Midbrain (tissue), 1 donor: Measurements from ENCODE around the gene CD302.
"Not testable (repeated sequence)": the region's sequence is repeated elsewhere in the genome, so short reads cannot be mapped to it uniquely, and the experiment has no call there.

Source experiments
- DNase-seq: peaks from one replicate; lab custom pipeline; 2025; lab: John Stamatoyannopoulos, UW

Gene CD302, protein sequence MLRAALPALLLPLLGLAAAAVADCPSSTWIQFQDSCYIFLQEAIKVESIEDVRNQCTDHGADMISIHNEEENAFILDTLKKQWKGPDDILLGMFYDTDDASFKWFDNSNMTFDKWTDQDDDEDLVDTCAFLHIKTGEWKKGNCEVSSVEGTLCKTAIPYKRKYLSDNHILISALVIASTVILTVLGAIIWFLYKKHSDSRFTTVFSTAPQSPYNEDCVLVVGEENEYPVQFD

DNA sequence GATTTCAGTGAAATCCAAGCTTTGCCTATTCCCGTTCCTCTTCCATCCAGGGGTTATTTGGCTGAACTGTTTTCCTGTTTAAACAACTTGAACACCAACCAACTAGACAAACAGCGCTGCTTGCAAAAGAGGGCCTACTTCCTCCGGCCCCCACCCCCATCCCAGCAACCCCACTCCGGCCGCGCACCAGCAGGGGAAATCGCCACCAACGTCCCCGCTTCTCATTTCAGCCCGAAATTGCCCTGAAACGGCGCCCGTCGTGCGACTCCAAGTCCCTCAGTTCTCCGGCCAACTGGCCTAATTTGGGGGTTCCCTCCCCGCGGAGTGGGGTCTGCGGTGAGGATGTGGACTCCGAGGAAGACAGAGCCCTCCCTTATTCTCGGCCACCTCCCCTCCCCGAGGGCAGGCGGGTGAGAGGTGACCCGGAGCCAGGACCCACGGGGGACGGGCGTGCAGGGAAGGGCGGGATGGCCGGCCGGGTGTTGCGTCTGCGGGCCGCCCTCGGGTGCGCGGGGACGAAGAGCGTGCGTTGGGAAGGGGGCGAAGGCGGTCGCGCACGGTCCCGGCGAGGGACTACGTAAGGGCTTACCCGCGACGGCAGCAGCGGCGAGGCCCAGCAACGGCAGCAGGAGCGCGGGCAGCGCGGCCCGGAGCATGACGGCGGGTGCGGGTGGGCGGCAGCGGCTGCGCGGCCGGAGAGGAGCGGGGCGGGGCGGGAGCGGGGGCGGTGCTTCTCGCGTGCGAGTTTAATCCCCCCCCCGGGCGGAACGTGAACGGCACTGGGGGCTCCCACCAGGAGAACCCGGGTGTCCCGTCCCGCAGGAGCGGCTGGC is at the start of gene CD302:
Gene CD302, minus strand, starts transcription at position 666 of the 833 bp plus-strand sequence. Its CDS starts 10 bp downstream, at position 656.
- DNase-seq, result peak; percentile 39

DNA sequence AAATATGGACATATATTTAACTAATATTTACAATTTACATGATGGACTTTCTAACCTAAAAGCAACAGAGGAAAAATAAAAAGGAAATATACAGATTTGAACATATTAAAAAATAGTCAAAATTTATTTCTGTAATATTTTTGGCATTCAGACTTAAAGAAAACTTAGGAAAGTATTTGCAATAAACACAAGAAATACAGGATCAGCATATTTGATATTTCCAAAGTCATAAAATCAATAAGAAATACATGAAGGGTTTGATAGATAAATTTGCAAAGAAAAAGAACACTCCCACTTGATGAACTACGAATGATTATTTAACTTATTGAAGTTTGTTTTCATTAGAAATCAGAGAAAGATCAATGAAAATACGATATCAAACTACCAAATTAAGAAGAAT is 48.6 kb upstream of the CD302 start:
- DNase-seq, result no peak

DNA sequence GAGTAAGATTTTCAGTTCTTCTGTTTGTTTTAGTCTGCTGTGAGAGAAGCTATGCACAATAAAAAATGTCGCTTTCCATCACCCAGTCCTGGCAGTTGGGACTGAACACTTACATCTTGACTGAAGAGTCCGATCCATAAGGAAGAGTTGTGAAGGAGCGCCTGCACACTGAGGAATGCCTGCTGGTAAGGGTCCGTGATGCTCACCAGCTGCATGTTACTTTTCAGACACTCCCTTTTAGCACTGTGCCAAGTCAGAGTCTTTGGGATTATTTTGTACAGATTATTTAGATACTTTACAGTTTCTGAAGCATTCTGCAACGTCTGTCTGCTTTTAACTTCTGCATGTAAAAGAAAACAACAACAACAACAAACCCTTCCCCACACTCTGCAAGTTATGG is 42.6 kb upstream of the CD302 start:
- DNase-seq, result no peak

DNA sequence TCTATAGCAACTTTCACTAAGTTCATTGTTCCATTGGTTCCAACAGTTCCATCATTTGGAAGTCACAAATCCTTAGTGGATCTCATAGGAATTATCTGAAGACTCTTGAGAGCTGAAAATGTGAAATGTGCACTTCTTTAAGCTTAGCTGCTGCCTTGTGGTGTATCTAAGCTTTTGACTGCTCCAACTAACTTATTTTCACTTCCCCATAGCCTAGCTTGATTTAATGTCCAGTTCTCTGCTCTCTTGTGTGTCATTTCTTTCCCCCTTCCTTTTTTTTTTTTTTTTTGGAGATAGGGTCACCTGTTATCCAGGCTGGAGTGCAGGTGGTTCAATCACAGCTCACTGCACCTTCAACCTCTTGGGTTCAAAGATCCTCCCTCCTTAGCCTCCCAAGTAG is 34.9 kb upstream of the CD302 start:
- DNase-seq, result peak; percentile 8

DNA sequence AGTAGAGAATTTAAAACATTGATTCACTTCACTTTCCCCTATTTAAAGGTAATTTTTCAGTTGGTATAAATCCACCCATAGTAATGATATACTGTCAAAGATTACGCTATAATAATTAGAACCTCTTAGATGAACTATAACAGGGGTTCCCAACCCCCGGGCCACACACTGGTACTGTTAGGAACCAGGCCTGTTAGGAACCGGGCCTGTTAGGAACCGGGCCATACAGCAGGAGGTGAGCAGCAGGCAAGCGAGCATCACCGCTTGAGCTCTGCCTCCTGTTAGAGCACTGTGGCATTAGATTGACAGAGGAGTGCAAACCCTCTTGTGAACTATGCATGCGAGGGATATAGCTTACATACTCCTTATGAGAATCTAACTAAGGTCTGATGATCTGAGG is 34.0 kb upstream of the CD302 start:
- DNase-seq, result no peak

DNA sequence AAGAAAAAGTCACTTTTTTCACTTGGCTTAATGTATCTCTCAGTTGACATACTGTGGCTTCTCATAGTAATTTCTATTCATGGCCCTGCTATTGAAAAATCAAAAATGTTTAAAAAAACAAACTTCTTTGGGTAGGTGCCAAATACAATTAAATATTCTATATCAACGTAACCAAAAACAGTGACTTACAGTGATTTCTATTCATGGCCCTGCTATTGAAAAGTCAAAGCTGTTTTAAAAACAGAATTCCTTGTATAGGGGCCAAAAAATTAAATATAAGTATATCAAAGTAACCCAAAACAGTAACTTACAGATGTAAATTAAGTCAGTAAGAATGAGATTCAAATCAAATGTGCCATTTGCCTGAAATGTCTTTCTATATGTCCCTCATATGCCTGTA is 31.4 kb upstream of the CD302 start:
- no peak for DNase-seq

DNA sequence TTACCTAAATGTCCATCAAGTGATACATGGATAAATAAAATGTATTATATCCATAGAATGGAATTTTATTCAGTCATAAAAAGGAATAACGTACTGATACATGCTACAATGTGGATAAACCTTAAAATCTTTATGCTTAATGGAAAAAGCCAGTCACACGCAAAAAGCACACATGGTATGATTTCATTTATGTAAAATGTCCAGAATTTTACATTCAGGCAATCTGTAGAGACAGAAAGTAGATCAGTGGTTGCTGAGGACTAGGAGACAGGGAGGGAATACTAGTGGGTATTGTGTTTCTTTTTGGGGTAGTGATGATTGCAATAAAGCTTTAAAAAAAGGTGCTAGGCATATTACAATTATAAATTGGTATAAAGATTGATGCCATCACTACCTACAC is 30.7 kb upstream of the CD302 start:
- DNase-seq, result no peak

DNA sequence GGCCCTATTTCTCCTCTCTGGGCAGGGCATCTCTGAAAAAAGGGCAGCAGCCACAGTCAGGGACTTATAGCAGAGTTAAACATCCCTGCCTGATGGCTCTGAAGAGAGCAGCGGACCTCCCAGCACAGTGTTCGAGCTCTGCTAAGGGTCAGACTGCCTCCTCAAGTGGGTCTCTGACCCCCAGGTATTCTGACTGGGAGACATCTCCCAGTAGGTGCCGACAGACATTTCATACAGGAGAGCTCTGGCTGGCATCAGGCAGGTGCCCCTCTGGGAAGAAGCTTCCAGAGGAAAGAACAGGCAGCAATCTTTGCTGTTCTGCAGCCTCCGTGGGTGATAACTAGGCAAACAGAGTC is 24.4 kb upstream of the CD302 start:
- not testable (repeated sequence) for DNase-seq

DNA sequence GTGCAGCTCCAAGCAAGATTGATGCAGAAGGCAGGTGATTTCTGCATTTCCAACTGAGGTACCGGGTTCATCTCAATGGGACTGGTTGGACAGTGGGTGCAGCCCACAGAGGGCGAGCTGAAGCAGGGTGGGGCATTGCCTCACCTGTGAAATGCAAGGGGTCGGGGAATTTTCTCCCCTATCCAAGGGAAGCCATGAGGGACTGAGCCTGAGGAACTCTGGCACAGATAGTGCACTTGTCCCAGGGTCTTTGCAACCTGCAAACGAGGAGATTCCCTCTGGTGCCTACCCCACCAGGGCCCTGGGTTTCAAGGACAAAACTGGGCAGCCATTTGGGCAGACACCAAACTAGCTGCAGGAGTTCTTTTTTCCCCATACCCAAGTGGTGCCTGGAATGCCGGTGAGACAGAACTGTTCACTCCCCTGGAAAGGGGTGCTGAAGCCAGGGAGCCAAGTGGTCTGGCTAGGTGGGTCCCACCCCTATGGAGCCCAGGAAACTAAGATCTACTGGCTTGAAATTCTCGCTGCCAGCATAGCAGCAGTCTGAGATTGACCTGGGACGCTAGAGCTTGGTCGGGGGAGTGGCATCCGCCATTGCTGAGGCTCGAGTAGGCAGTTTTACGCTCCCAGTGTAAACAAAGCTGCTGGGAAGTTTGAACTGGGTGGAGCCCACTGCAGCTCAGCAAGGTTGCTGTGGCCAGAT is 23.9 kb upstream of the CD302 start:
- DNase-seq, result not testable (repeated sequence)

DNA sequence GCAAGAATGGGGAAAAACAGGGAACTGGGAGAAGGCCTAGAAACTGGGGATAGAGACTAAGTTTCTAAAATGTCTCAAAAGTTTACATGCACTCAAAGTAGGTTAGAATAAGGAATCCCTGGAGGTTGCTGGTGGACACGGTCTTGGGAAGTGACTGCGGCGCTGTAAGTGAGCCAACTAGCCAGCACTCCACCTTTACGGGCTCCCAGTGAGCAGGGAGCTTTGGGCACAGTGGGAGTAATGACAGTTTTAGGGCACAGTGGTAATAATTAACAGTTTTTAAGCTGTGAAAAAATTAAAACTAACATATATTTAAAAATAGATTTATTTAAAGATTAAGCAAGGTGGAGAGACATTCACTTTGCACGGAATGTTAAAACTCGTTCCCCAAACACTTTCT is 20.9 kb upstream of the CD302 start:
- DNase-seq, result no peak

DNA sequence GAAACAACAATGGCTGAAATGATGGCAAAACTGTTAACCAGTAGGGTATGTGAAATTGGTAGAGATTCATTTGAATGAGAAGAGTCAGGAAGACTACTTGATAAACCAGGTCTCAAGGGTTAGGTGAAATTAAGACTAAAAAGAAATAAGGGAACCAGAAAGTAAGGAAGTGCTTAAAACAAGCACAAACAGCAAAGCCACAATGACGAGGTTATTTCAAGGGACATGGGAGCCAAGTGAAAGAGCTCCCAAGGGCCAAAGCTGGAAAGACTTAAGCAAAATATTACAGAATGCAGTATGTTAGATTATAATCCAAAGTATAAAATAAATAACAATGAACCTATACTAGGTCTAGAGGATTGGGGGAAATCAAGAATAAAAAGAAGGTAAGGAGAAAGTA is 19.3 kb upstream of the CD302 start:
- no peak for DNase-seq

DNA sequence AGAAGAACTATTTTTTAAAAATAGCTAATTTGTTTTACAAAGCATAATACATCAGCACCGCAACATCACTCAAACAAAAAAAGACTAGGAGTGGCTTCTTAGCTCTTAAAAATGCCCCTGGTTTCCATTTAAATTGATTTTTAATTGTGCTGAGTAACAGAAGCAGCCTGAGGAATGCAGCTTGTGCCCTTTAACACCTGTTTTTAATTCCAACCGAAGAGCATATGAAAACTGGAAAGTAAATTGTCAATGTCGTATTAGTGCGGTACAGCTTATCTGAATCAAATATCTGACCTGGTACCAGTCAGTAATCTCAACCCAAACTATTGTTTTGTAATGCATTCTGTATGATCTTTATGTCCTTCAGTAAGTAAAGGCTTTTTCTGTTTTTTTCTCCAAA is 13.2 kb upstream of the CD302 start:
- DNase-seq, result no peak

DNA sequence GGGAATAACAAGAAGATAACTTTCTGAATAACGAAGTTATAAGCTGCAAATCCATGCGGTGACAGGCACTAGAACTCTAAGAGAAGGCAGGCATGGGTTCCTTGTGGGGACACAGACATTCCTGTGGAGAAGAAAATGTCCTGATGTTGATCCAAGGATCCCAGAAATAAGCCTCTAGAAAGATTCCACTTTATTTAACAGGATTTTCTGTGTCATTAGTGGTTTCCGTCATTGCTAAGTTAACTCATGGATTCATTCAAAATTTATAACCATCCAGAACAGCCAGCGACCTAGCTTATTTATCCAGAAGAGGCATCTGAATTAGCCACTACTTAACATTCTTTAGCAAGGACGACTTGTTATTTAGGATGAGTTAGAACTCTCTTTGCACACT is 10.0 kb upstream of the CD302 start:
- no peak for DNase-seq

DNA sequence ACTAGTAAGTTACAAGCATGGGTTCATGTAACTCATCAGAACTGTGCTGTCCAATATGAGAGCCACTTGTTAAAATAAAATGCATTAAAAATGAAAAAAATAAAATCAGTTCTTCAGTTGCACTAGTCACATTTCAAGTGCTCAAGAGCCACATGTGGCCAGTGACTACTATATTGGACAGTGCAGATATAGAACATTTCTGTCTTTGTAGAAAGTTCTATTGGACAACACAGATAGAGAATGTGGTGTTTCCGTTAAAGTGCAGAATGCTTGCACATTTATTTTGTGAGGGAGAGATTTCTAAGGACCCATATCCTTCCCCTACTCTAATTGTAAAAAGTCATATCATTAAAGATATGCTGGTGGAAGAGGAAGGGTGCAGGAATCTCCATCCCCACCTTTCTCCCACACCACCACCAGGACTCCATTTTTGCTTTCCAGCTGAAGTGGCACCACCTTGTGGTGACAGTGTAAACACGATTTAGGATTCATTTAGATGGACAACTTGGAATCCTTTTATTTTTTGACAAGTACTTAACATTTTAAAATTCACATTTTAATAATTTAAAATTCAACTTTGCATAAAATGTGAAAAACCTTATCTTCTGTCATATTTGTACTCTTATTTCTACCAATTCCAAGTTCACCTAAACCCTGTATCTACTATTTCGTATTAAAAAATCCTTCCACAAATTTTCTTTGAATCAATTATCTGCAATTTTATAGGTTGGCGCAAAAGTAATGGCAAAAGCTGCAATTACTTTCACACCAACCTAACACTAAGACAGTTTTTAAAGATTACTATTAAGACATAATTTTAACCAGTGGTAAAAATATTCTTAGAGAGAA is 9.4 kb upstream of the CD302 start:
- peak; percentile 46 for DNase-seq

DNA sequence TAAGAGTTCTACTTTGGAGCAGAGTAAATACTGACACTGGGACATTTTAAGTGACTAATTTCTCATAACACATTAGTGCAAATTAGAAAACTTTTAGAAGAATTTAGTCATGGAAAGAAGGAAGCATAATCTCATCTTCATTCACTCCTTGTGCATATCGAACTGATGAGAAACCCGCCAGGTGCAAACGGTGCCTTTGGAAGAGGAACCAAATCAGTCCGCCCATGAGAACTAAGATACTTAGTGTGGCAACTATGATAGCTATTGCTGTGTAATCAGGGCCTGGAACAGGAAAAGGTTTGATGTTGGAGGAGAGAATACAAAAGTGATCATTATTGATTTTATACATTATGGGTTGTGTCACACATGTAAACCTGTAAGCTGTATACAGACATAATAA is 6.9 kb upstream of the CD302 start:
- DNase-seq, result no peak

DNA sequence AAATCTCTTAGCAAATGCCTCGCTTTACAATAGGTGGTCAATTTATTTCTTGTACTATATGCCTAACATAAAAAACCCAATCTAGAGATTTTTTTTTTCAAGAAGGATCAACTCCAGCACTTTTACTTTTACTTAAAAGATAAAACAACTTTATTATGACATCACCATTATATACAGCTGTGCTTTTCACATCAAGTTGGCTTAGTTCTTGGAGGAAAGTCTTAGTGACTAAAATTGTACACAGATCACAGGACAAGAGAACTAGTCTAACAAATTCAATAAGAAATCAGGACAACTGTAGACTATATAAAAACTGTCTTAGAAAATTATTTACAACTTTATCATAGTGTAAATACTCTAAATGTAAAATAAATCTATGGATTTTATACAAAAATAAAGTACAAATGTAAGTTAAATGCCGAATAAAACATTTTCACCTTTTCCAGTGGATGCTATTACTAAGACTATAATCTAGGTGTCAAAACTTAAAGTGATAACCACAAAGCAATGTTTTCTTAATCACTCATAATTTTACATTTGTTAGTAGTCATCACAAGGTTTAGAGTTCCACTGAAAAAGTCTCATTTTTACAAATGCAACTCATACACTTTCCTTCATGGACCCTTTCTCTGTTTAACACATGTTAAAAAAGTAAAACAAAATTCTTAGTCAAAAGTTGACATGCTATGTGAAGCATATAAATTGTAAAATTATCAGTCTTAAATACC is 5.4 kb upstream of the CD302 start:
- no peak for DNase-seq

DNA sequence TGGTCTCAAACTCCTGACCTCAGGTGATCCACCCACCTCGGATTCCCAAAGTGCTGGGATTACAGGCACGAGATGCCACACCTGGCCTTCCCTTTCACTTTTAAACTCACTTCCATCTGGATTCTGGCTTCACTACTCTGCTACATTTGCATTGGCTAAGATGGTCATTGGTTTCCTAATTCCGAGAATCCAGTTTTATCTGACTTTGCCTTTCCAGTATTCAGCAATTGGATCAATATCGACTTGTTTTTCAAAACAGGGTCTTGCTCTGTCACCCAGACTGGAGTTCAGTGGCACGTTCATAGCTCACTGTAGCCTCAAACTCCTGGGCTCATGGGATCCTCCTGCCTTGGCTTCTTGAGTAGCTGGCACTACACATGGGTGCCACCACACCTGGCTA is 4.7 kb upstream of the CD302 start:
- DNase-seq, result no peak

DNA sequence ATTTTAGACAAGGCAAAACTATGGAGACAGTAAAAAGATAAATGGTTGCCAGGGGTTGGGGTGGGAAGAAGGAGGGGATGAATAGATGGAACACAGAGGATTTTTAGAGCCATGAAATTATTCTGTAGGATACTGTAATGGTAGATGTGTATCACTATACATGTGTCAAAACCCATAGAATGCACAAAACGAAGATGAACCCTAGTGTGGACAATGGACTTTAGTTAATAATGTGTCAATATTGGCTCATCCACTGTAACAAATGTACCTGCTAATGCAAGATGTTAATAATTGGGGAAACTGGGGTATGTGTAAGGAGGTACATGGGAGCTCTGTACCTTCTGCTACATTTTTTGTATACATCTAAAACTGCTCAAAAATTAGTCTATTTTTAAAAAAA is 1.8 kb upstream of the CD302 start:
- DNase-seq, result no peak

DNA sequence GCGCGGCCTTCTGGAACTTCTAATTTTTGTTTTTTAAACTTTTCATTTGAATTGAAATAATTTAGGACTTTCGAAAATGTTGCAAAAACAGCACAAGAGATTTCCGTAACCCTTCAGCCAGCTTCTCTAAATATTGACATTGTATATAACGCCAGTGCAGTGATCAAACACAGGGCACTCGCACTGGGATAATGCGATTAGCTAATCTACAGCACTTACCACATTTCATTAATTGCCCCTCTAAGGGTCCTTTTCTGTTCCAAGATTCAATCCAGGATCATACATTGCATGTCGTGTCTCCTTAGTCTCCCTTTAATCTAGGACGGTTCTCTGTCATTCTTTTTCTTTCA is 343 bp upstream of the CD302 start:
- DNase-seq, result no peak

DNA sequence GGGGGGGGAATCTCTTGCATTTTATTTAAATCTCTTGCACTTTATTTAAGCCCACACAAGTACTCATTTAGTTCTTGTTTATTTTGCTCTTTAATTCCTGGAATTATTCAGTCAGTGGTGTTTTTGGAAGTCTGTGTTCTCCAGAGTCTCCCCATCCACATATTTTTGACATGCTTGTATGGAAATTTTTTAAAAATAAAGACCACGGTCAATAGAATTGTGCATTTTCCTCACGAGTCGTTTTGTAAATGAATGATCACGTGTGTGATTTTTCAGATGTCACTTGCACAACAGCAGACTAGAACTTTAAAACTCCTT is 824 bp downstream of the CD302 start:
- no peak for DNase-seq

DNA sequence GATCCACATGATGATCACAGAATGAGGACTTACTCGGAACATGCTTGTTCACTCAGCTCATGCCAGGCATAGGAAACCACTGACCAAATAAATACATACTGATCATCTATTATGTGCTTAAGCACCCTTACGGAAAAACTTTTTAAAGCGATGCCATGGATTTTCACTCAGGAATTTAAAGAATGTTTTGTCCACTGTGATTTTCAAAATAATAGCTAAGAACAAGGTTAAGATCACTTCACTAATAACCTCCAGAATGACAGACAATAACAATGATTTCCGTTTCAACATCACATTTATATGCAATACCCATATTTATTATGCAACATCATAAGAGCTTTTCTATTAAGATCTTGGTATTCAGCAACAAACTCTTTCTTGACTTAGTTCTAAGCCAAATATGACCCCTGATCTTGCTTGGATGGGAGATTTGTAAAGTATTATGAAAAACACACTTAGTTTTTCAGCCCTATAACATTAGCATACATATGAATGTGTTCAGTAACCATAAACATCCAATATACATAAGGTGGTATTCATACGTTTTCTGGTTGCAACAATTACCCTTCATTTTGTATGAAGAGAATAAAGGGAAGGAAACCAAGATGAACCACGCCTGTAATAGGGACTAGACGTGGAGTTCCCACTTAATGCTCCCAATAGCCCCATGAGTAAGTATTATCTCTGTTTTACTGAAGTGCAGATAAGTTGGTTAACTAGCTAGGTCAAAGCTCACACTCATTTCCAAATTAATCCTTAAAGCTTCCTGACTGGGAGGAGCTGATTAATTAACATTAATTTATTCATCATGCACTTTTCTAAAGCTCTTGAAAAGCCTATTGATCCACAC is 1.9 kb downstream of the CD302 start:
- DNase-seq, result no peak
